HL-60/S4 treated with retinoic acid at 250 ng/mL for 4 days and 3 days (cell line): Measurements from ENCODE around the gene IFIT3.
"Not testable (repeated sequence)": the region's sequence is repeated elsewhere in the genome, so short reads cannot be mapped to it uniquely, and the experiment has no call there.

Experiments used
- in situ Hi-C: fragments of 300-500 bp; cut with MboI; formaldehyde crosslinking; loops from 2 replicates; pipeline ENCODE4 v1.7.0; 2022; ENCODE audit warnings: low sequenced_read_pairs

The IFIT3 gene

GRCh38 chr10:89303161-89303560 is 24.6 kb upstream of the IFIT3 start:
- in situ Hi-C loops, result no loop called here

- in situ Hi-C loops, result no loop called here
Measured at GRCh38 chr10:89304026-89304425, 23.8 kb upstream of the IFIT3 start.

GRCh38 chr10:89304446-89304845 is 23.4 kb upstream of the IFIT3 start:
- in situ Hi-C loops, result no loop called here

GRCh38 chr10:89304925-89305324 is 22.9 kb upstream of the IFIT3 start:
- in situ Hi-C loops, result no loop called here

- in situ Hi-C loops, result no loop called here
Measured at GRCh38 chr10:89305766-89306433, 21.9 kb upstream of the IFIT3 start.

- in situ Hi-C loops, result no loop called here
Measured at GRCh38 chr10:89306434-89307268, 21.1 kb upstream of the IFIT3 start.

GRCh38 chr10:89307269-89307577 is 20.6 kb upstream of the IFIT3 start:
- in situ Hi-C loops, result no loop called here

- in situ Hi-C loops, result no loop called here
Measured at GRCh38 chr10:89308266-89308665, 19.5 kb upstream of the IFIT3 start.

- in situ Hi-C loops, result no loop called here
Measured at GRCh38 chr10:89308736-89309135, 19.1 kb upstream of the IFIT3 start.

GRCh38 chr10:89309156-89310055 is 18.4 kb upstream of the IFIT3 start:
- in situ Hi-C loops, result no loop called here

GRCh38 chr10:89310056-89310893 is 17.5 kb upstream of the IFIT3 start:
- in situ Hi-C loops, result no loop called here

GRCh38 chr10:89312973-89313372 is 14.8 kb upstream of the IFIT3 start:
- in situ Hi-C loops, result no loop called here

- in situ Hi-C loops, result no loop called here
Measured at GRCh38 chr10:89314676-89315075, 13.1 kb upstream of the IFIT3 start.

- in situ Hi-C loops, result not testable (repeated sequence)
Measured at GRCh38 chr10:89318047-89318446, 9.8 kb upstream of the IFIT3 start.

GRCh38 chr10:89325081-89325480 is 2.7 kb upstream of the IFIT3 start:
- in situ Hi-C loops, result not testable (repeated sequence)

GRCh38 chr10:89325856-89326255 is 1.9 kb upstream of the IFIT3 start:
- in situ Hi-C loops, result not testable (repeated sequence)

- in situ Hi-C loops, result no loop called here
Measured at GRCh38 chr10:89329151-89329550, 1.4 kb downstream of the IFIT3 start.

- in situ Hi-C loops, result not testable (repeated sequence)
Measured at GRCh38 chr10:89330014-89330413, 2.2 kb downstream of the IFIT3 start.

GRCh38 chr10:89330537-89331212 is 2.9 kb downstream of the IFIT3 start:
- in situ Hi-C loops, result no loop called here

GRCh38 chr10:89331487-89332122 is 3.8 kb downstream of the IFIT3 start:
- in situ Hi-C loops, result not testable (repeated sequence)
